H54 (cell line): ENCODE results near the gene KDM5B.

ENCODE experiments used
- DNase-seq: peaks from one replicate; pipeline ENCODE4 v3.0.0; 2011; ENCODE audit warnings: low spot score, mixed read lengths; ENCODE audit not compliant: insufficient read length
- FAIRE-seq: peaks from 3 replicates; lab custom pipeline; 2011; peaks lifted over from hg19 to GRCh38; lab: Jason Lieb, UNC
- POLR2A ChIP-seq: IDR thresholded peaks from 2 replicates; pipeline ENCODE4 v1.6.1; 2011; ENCODE audit warnings: low read depth, mild to moderate bottlenecking, low read length

Gene KDM5B

DNA sequence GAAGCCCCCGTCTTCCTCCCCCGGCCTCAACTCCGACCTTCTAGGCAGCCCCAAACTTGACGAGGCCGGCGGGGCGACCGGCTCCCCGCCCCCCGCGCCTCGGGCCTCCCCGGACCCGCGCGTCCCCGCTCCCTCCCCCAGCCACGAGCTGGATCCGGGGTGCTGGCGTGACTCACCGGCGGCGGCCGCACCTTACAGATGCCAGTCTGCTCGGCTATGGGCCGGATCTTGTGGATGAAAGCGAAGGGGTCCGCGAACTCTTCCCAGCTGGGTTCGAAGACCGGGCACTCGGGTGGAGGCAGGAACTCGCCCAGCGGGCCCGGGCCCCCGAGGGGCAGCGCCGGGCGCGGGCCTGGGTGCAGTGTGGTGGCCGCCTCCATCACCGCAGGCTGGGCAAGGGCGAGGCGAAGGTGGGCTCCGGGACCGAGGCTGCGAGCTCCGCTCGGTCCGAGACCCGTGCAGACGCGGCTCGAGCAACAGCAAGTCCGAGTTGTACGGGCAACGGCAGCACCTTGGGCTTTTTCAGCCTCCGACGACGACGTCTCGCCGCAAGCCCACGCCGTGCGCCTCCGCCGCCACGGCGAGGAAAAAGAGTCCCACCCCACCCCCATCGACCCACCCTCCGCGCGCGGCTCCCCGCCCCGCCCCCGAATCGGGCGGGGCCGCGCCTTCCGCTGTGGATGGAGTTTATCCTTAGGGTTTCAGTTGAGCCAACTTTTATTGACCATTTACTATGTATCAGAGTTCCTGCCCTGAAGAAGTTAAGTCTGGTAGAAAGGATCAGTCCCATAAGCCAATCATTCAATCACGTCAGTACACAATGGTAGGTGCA is at the start of gene KDM5B:
Gene KDM5B, minus strand, starts transcription at position 496 of the 832 bp plus-strand sequence. Its CDS starts 116 bp downstream, at position 380.
- DNase-seq (peak; percentile 81), FAIRE-seq (no peak)
- TF ChIP-seq POLR2A = peak; percentile 96

DNA sequence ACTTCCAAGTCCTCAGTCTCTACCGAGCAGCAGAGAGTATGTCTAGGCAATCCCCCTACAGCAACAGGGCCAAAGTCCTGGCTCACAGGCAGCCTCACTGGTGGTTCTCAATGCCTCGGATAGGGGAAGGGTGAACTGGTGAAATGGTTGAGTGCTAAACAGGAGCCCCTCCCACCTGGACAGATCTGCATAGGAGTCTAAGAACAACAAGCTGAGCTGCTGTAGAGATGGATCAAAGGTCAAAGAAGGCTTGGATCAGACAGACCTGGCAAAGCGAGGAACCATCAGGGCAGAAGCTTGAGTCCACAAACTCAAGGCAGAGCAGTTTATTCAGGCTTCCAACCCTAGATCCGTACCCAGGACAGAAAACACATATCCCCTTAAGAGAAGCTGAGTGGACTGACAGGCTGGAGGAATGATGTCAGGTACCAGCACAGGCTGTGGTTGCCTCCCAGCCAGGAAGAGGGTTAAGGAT is 49.0 kb upstream of the KDM5B start:
- no peak for DNase-seq
- no peak for FAIRE-seq

DNA sequence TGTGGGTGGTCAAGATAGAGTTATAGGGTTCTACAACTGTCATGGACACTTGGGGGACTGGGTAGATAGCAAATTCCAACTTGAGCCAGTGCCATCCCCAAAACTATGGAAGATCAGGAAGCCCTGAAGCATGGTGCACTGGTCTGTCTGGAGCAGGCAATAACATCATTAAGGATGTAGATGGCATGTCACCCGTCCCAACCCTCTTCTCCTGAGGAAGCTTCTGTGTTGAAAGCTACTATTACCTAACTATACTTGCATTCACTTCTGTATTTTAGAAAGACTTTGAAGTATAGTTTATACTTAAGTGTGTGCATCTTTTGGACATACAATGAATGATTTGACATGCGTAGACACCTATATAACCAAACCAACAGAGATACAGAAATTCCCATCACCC is 47.8 kb upstream of the KDM5B start:
- no peak for TF ChIP-seq POLR2A
- no peak for FAIRE-seq
- DNase-seq = no peak

More for the DNA sequence above, 49.0 kb upstream of the KDM5B start:
- TF ChIP-seq POLR2A = no peak

DNA sequence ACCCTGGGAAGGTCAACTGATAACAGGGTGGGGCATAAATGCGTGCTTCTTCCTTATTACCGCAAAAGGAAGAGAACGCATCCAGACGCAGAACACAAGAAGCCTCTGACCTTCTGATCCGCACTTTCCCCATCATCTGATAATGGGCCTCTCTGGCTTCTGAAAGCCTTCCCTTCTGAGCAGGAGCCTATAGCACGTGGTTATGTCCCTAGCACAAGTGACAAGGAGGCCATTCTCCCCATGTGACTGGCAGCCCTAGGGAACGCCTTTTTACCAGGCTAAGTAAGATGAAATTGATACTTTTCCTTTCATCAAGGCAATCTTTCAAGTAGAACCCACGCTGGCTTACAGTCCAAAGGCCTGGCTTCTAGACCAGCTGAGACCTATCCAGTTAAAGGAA is 46.6 kb upstream of the KDM5B start:
- DNase-seq (no peak), FAIRE-seq (no peak)
- TF ChIP-seq POLR2A = no peak

DNA sequence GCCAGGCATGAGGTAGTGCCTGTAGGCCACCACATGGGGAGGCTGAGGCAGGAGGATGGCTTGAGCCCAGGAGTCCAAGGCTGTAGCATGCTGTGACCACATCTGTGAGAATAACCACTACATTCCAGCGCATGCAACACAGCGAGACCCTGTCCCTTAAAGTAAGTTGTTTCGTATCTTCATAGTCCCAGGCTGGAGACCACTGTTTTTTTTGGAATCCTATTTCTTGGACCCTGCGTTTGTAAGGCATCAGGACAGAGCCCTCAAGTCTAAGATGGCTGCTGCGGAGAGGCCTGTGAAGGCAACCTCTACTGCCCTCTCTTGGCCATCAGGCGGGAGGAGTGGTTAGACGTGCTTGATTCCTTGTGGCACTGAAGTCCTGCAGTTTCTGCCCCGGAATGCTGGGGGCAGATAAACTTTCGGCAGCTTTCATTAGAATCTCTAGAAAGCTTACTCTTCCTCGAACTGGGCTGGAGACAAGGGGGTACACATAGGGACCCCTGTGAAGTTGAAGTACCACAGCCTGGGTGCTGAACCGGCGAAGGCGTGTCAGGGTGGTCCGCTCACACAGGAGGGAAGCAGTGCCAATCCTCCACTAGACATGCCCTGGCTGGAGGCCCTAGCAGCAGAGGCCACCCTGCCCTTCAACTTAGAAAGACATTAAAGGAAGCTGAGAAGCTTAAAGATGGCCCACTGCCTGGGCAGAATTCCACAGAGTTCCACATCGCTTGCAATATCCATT is 44.1 kb upstream of the KDM5B start:
- FAIRE-seq (no peak), DNase-seq (peak; percentile 72)
- no peak for TF ChIP-seq POLR2A

DNA sequence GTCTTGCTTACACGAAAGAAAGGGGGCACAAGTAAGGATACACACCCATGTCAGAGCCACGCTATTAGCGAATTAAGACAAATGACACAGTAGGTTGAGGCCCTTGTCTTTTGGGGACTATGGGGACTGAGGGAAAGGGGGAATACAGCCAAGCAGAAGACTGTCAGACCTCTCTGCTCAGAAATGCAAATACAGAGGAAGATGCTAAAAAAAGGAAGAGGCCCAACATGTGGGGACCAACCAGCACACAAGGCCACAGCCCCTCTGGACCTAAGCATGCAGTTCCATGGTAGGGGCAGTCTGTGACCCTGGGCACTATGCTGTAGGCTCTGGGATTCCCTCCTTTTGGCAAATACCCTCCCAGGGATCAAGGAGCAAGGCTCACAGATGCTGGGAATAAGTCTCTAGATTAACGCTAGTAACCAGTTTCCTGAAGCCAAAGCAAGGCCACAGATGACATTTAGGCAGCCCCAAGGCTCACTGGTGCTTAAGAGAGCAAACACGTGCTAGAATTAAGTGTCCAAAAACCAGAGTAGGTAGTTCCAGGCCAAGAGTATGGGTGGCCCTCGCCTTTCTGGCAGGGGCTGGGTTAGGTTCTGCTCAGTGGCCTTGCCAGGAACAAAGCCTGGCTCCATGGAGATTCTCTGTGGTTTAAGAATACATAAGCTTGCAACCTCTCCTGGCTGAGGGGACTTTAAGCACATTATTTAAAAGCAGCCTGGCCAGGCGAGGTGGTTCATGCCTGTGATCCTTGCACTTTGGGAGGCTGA is 42.6 kb upstream of the KDM5B start:
- no peak for TF ChIP-seq POLR2A
- no peak for FAIRE-seq
- no peak for DNase-seq

DNA sequence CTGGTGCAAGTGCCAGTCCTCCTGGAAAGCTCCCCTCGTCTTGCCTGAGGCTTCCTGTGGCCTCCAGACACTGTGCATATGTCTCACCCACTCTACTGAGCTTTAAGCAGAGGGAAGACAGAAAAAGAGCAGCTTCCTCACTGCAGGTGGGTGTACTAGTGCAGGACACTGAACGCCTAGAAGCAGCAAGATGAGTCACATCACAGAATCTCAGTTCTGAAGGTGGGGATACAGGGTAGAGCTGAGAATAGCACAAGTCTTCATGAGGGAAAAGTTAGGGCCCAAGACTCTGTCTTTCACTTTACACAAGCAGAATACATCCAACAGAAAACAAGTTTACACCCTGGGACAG is 39.9 kb upstream of the KDM5B start:
- TF ChIP-seq POLR2A = no peak
- FAIRE-seq (no peak), DNase-seq (no peak)

DNA sequence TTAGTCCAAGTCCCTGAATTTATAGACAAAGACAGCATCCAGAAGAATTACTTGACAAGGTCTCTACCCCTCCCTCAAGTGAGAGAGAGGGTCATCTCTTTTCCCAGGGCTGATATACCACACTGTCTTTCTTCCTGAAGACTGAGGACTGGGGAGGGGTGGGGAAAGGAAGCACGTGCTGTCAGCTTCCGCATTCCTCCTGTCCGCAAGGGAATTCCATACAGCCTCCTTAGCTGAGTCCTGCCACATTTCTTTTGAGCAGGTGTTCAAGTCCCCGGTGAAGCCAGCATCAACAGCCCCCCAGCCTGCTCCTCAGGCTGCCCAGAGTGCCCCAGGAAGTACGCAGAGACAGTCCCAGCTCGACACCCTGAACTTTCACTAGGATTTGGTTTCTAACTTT is 36.7 kb upstream of the KDM5B start:
- FAIRE-seq = no peak
- DNase-seq = no peak
- TF ChIP-seq POLR2A = no peak

DNA sequence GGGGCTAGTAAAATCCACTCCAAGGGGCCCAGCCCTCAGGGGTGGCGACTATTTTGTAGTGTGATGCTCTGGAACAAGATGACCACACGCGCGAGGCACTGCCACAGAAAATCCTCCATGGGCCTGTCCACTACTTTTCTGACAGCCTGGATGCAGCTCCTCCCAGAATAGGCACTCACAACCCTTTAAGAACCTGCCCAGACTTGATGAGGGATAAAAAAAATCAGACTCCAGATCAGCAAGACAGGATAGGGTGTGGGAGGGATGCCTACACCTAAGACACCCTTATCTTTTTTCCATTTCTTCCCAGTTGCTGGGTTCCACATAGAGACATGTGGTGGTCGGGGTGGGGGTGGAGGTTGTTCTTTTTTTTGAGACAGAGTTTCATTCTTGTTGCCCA is 36.0 kb upstream of the KDM5B start:
- no peak for DNase-seq
- no peak for TF ChIP-seq POLR2A
- FAIRE-seq = no peak

DNA sequence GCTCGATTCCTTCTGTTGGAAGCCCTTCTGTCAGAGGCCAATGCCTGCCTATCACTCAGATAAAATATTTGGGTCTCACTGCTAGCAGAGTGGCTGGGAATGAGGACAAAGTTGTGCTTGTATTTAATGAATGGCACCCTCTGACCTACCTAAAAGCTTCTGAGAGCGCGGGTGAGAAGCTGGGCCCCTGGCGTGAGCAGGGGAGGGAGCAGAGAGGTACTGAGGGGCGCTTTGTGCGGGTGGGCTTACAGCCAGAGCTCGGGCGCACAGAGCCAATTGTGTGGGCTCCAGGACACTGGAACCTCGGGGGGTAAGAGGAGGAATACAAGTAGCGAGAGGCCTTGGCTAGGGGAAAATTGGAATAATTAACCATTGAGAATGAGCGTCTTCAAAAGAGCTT is 34.9 kb upstream of the KDM5B start:
- DNase-seq (no peak), FAIRE-seq (no peak)
- no peak for TF ChIP-seq POLR2A

DNA sequence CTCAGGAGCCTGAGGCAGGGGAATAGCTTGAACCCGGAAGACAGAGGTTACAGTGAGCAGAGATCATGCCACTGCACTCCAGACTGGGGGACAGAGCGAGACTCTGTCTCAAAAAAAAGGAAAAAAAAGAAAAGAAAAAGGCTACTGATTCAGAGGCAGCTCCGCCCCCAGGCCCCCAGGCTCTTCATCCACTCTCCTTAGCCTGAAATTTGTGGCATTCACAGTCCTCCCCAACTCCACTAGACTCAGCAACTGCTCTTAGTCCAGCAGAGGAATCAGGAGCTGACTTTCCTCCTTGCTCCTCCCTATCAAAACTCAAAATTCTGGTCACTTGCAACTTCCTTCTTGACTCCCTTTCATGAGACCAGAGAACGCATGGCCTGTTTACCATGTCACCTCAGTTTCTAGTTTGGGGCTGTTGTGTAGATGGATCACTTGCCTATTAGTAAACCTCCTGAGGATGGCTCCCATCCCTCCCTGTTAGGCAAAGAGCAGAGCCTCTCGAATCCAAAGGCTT is 29.6 kb upstream of the KDM5B start:
- FAIRE-seq = no peak
- DNase-seq = no peak
- no peak for TF ChIP-seq POLR2A

DNA sequence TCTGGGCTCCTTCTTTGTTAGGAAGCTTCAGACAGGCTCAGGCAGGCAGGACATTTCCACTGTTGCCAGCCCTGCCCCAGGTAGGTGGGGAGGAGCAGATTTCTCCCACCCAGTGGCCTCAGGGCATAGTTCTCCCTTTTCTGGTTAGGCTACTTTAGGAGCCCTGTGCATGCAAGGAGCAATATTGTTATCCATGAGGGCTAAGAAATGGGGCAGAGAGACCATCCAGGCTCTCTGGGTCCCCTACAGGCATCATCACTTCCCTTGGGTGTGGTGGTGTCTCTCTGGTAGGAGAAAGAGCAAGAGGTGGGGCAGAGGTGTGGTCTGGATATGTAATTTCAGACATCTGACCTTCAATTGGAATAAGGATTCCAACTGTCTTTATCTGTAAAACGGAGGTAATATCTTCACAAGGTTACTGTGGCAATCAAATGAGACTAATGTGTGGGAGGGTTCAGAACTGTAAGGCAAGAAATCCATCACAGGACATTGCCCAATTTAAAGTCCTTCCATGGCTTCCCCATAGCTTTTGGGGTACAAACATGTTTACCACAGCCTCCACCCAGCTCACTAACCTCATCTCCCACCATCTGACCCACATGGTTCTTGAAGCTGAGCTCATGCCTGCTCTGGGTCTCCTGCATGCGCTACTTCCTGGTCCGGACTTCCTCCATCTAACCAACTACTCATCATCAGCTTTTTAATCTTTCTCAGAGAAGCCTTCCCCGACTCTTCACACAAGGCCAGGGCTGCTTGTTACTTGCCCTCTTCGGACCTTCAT is 28.6 kb upstream of the KDM5B start:
- DNase-seq (no peak), FAIRE-seq (no peak)
- no peak for TF ChIP-seq POLR2A

DNA sequence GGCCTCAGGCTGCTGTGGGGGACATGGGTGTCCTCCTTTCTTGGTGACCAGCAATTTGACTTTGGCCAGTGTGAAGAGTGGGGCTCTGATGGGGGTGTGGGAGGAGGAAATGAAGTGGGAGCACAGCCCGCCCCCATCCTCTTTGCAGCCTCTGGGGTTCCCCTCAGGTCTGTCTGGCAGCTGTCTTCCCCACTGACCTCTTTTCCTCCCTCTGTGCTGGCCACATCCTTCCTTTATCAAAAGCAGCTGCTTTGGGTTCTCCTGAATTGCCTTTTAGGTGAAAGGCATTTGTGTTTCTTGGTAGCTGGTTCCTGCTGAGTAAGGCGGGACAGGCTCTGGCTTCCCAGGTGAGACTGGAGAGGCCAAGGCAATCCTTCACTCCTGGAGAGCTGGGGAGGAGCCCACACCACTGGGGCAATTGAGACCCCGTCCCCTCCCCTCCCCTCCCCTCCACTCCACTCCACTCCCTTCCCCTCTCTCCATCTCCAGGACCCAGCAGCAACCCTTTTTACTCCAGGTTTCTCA is 27.4 kb upstream of the KDM5B start:
- DNase-seq (no peak), FAIRE-seq (no peak)
- TF ChIP-seq POLR2A = no peak
